NT2/D1 (cell line): ENCODE results near the gene HECW1.

Experiments used
- SUZ12 ChIP-seq: IDR thresholded peaks from 2 replicates; pipeline ENCODE4 v1.6.1; 2011; ENCODE audit not compliant: insufficient read length, insufficient read depth; ENCODE audit errors: extremely low read depth
- ZNF274 ChIP-seq: IDR thresholded peaks from 2 replicates; pipeline ENCODE4 v1.6.1; 2011; ENCODE audit warnings: mild to moderate bottlenecking, low read depth, low read length

DNA sequence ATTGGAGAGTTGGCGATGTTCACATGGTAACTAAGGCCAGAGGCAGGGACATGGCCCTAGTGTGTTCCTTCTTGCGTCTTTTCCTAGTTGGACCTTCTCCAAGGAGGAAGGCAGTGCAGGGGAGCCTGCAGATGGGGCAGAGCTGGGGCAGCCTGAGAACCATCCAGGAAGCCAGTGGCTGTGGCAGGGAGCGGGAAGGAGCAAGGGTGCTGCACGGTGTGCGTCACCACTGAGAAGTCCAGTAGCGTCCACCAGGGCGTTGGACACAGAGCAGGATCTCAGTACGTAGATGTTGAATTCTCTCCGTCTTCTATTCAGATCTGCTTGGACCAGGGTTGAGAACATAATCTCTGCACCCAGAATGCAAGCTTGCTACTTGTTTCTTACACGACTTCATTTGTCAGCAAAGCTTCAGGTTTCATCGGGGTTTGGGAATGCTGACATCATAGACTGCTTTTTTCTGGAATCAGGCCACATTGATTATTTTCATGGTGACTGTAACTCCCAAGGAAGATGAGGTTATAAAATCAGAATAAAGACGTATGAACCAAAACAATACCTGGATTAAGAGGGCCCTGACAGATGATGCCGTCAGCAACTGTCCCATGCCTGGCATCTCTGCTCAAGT lies 130.3 kb downstream of the HECW1 start:
- TF ChIP-seq ZNF274 (no peak), SUZ12 (no peak)
